ENCODE data around the gene FOXJ1. TPM values are rescaled to one million over a fixed set of nuclear protein-coding genes. Genes with fewer than 3 reads are reported as not detected.
A peak's percentile ranks its signal among the peaks of the same experiment; 100 is the strongest.

FOXJ1 gene
- total RNA-seq, 1 experiment from 2014 or later: 4.0 TPM

DNA sequence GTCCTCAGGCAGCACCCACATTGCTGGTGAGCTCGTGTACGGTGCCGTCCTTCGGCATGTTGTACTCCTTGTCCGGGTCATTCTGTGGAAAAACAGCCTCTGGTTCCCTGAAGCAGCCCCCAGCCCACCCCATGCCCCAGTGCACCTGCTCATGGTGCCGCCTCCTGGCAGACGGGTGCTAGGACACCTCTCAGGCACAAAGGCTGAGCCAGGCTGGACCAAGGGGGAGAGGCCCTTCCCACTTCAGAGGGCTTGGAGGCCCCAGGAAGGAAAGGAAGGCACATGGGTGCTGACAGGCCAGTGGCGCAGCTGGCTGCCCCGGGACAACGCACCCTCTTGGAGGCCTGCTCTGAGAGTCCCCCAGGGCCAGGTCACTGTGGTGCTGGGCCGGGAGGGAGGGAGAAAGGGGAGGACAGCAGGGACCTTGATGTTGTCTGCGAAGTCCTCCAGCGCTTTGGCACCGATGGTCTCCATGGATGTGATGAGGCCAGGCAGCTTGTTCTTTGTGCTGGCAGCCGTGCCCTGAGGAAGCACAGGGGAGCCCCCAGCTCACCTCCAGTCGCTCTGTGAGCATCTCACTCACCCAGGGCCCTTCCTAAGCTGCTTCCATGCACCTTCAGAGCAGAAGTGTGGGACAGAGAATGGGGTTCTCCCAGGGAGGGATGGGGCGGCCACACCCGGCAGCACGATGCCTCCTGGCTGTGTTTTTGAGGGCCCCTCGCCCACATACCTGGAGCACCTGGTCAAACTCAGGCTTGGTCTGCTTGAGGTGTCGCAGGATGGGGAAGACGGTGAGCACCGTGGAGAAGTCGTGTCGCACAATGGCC, 52.8 kb downstream of the FOXJ1 start:
- no CpG with 5 or more reads among the region's 25 CpGs for WGBS (ENCODE audit: extremely low coverage, insufficient read length, low lambda C conversion rate)
- no peak overlapping the region for H4K8ac ChIP-seq (replicated peaks; ENCODE audit: insufficient read length, low read depth, low read length)
- H3K14ac ChIP-seq (ENCODE audit: insufficient read depth, low read length): no peak overlapping the region
- H3K18ac ChIP-seq (ENCODE audit: insufficient read length, low read depth, low read length): no peak overlapping the region
- H3K27me3 ChIP-seq (ENCODE audit: insufficient read depth, low read length): no peaks in the 10 kb centered on the region
- no peak overlapping the region for H4K5ac ChIP-seq (ENCODE audit: insufficient read length, low read depth, low read length)
- H2BK5ac ChIP-seq (ENCODE audit: insufficient read length, low read length): no peak overlapping the region
- no peak overlapping the region for H3K9ac ChIP-seq (ENCODE audit: extremely low read depth, insufficient read length, low read length)
- no peak overlapping the region for H2BK120ac ChIP-seq (ENCODE audit: low read depth, low read length, poor library complexity, severe bottlenecking)
- no peaks in the 10 kb centered on the region for H3K27me3 Mint-ChIP-seq (ENCODE audit: low read depth)
- no peak overlapping the region for H3K4me2 ChIP-seq (ENCODE audit: insufficient read depth, insufficient read length, low read length)
- H3K4me3 Mint-ChIP-seq: no peak overlapping the region; a peak in 1 of 5 replicates
- DNase-seq: peak; percentile 74
- no peak overlapping the region for H3T11ph ChIP-seq (ENCODE audit: low read length)
- H3K4me1 ChIP-seq (ENCODE audit: insufficient read depth, low read length): no peaks in the 10 kb centered on the region
- no peaks in the 10 kb centered on the region for H3K9me3 ChIP-seq (ENCODE audit: control insufficient read depth, low read depth, low read length)
- no peak overlapping the region for H2AFZ ChIP-seq (ENCODE audit: low read length)
- no peak overlapping the region for H2BK15ac ChIP-seq (ENCODE audit: low read depth, low read length)
- H3K27ac ChIP-seq (ENCODE audit: insufficient read length, low read depth, low read length): no peak overlapping the region
- no peaks in the 10 kb centered on the region for H3K79me2 ChIP-seq (ENCODE audit: insufficient read depth, low read length)
- H3K9me3 Mint-ChIP-seq: no peaks in the 10 kb centered on the region
- H3K27ac Mint-ChIP-seq: no peak overlapping the region; a peak in 3 of 7 replicates
- no peak overlapping the region for H2BK12ac ChIP-seq (ENCODE audit: insufficient read length, low read depth, low read length)
- H3K4me1 Mint-ChIP-seq: no peaks in the 10 kb centered on the region
- H3K79me1 ChIP-seq (ENCODE audit: insufficient read depth, low read depth, low read length, poor library complexity, severe bottlenecking): no peaks in the 10 kb centered on the region
- H3K4ac ChIP-seq (ENCODE audit: low read depth, low read length): no peak overlapping the region
- H3K23ac ChIP-seq (ENCODE audit: insufficient read length, low read depth, low read length): no peak overlapping the region
- H3K23me2 ChIP-seq (ENCODE audit: insufficient read length, low read depth, low read length, poor library complexity, severe bottlenecking): no peaks in the 10 kb centered on the region
- peaks cover 18 to 83% (median 81%) of the 10 kb centered on the region in 3 experiments; a peak in 6 of 7 replicates for H3K36me3 Mint-ChIP-seq (ENCODE audit: insufficient read depth in 1 of 3, low read depth in 3 of 3)
- H4K20me1 ChIP-seq (ENCODE audit: control insufficient read depth, insufficient read depth, insufficient read length): no peaks in the 10 kb centered on the region
- no peak overlapping the region for H2AK5ac ChIP-seq (ENCODE audit: insufficient read length, low read length)
- no peak overlapping the region for H4K91ac ChIP-seq (ENCODE audit: insufficient read length, low read depth, low read length)
- no peak overlapping the region for H2BK20ac ChIP-seq (ENCODE audit: low read depth, low read length, poor library complexity, severe bottlenecking)
- TF ChIP-seq CTCF (conservative IDR thresholded peaks at IDR 0.05): peak; percentile 60
- H3K56ac ChIP-seq (ENCODE audit: insufficient read length, low read depth, low read length): no peak overlapping the region

Data from H9 (cell line).